GM19455 (cell line): ENCODE data around the gene AXIN1.
A peak's percentile ranks its signal among the peaks of the same experiment; 100 is the strongest.
"Not testable (repeated sequence)": the region's sequence is repeated elsewhere in the genome, so short reads cannot be mapped to it uniquely, and the experiment has no call there.

Experiments used
- ATAC-seq: cut with Tn5 transposase; IDR thresholded peaks from one replicate; pipeline ENCODE4 v1.9.1; 2021; ENCODE audit not compliant: unreplicated experiment

Gene AXIN1

GRCh38 chr16:354291-354881 lies 1.9 kb upstream of the AXIN1 start:
- no peak for ATAC-seq

DNA sequence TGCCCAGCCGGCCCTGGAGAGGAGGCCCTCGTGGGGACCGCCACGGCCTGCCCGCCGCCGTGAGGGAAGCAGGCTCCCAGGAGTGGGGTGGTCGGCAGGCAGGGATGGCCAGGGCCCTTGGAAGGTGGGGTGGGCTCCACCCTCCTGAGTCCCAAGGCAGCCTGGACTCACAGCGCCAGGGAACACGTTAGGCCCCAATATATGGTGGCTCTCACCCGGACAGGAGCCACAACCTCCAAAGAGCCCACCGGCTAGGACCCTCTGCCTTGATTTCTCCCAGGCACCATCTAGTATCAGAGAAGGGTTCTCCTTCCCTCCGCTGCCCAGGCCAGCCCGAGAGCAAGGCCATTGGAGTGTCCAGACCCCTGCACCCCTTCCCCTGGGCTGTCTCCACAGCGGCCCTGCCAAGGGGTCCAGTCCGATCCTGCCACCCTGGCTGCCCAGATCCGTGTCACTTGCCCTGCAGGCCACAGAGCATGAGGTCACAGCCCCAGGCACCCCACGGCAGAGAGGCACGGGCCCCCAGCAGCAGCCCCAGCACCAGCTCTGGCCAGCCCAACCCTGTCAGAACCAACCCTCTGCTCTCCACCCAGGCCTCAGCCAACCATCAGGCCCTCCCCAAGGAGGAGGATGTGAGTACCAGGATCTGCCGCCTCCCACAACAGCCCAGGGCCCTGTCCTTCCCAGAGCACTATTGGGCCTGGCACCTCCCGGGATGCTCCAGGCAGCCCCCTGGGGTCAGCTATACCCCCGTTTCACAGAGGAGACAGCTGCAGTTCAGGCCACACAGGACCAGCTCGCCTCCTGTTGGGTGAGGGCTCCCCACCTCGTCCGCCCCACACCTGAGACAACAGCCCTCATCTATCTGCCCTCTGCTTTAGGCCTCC lies 1.1 kb upstream of the AXIN1 start:
- ATAC-seq: peak; percentile 8

DNA sequence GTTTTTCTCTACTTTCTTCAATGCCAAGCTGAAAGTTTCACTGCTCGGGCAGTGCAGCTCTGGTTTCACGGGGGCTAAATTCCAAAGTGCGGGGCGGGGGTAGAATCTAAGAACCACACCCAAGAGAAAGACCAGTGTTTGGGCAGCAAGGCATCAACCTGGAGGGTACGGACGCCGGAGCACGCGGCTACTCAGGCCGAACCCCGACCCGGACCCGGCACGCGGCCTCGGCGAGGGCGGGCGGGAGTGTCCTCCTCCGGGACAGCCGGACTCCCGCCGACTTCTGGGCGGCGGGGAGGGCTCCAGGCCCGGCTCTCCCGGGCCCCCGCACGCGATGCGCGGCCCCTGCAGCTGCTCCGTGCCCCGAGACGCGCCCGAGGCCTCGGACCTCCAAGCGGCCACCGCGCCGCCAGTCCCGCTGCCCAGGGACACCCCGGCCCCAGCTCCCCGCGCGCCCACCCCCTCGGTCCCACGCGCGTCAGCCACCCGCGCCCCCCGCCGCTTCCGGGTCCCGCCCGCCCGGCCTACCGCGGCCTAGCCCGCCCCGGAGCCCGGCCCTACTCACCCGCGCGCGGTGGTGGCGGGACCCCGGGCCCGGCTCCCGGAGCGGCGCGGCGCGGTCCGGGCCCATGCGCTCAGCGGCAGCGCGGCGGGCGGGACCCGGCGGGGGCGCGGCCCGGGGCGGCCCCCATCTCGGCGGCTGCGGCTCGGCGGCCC lies 561 bp downstream of the AXIN1 start:
- peak; percentile 30 for ATAC-seq

DNA sequence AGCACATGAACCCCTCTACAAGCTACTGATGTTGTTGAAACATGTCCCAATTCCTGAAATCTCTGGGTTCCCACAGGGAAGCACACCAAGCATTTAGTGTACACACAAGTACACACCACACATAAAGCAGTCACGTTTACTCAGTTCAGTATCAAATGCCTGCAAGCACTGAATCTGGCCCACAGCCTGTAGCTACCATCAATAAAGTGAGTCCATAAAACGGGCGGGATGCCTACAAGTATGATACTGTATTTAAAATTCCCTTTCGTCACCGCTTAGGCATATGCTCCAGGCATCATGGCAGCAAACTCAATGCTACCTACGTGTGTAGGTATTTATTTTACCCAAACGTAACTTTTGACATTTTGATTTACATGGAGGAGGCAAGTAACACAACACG lies 2.3 kb downstream of the AXIN1 start:
- ATAC-seq: no peak

- no peak for ATAC-seq
Observed at GRCh38 chr16:349211-349610, 3.3 kb downstream of the AXIN1 start.

DNA sequence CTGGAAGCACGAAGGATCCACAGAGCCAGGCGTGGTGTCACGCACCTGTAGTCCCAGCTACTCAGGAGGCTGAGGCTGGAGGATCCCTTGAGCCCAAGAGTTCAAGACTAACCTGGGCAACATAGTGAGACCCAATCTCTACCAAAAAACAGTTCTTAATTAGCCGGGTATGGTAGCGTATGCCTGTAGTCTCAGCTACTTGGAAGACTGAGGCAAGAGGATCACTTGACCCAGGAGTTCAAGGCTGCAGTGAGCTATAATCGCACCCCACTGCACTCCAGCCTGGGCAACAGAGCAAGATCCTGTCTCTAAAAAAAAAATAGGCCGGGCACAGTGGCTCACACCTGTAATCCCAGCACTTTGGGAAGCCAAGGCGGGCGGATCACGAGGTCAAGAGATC lies 4.0 kb downstream of the AXIN1 start:
- ATAC-seq: not testable (repeated sequence)

- no peak for ATAC-seq
Observed at GRCh38 chr16:347203-347602, 5.3 kb downstream of the AXIN1 start.

- no peak for ATAC-seq
Observed at GRCh38 chr16:346587-346986, 5.9 kb downstream of the AXIN1 start.

DNA sequence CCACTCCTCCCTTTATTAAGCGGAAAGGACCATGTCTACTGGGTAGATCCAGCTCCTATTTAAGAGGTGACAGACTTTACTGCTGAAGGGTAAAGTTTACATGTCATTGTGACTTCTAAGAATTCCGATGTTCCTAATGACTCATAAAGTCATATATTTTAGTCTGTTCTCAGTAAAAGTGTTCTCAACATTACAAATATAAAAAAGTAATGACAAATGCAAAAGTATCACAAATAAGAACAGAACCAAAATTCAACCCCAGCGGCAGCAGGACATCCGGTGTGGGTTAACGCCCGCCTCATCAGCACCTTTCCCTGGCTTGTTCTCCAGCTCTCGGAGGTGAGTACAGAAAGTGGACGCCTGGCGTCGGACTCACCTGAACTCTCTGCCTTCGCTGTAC lies 6.8 kb downstream of the AXIN1 start:
- ATAC-seq: no peak

- no peak for ATAC-seq
Observed at GRCh38 chr16:342455-343213, 9.9 kb downstream of the AXIN1 start.

DNA sequence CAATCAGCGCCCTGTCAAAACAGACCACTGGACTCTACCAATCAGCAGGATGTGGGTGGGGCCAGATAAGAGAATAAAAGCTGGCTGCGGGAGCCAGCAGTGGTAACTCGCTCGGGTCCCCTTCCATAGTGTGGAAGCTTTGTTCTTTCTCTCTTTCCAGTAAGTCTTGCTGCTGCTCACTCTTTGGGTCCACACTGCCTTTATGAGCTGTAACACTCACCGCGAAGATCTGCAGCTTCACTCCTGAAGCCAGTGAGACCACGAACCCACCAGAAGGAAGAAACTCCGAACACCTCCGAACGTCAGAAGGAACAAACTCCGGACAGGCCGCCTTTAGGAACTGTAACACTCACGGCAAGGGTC lies 10.6 kb downstream of the AXIN1 start:
- ATAC-seq: not testable (repeated sequence)

DNA sequence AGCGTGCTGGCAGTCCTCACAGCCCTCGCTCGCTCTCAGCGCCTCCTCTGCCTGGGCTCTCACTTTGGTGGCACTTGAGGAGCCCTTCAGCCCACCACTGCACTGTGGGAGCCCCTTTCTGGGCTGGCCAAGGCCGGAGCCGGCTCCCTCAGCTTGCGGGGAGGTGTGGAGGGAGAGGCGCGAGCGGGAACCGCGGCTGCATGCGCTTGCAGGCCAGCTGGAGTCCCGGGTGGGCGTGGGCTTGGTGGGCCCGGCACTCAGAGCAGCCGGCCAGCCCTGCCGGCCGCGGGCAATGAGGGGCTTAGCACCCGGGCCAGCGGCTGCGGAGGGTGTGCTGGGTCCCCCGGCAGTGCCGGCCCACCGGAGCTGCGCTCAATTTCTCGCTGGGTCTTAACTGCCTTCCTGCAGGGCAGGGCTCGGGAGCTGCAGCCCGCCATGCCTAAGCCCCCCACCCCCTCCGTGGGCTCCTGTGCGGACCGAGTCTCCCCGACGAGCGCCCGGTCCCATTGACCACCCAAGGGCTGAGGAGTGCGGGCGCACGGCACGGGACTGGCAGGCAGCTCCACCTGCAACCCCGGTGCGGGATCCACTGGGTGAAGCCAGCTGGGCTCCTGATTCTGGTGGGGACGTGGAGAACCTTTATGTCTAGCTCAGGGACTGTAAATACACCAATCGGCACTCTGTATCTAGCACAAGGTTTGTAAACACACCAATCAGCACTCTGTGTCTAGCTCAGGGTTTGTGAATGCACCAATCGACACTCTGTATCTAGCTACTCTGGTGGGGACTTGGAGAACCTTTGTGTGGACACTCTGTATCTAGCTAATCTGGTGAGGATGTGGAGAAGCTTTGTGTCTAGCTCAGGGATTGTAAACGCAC lies 11.2 kb downstream of the AXIN1 start:
- ATAC-seq: not testable (repeated sequence)

DNA sequence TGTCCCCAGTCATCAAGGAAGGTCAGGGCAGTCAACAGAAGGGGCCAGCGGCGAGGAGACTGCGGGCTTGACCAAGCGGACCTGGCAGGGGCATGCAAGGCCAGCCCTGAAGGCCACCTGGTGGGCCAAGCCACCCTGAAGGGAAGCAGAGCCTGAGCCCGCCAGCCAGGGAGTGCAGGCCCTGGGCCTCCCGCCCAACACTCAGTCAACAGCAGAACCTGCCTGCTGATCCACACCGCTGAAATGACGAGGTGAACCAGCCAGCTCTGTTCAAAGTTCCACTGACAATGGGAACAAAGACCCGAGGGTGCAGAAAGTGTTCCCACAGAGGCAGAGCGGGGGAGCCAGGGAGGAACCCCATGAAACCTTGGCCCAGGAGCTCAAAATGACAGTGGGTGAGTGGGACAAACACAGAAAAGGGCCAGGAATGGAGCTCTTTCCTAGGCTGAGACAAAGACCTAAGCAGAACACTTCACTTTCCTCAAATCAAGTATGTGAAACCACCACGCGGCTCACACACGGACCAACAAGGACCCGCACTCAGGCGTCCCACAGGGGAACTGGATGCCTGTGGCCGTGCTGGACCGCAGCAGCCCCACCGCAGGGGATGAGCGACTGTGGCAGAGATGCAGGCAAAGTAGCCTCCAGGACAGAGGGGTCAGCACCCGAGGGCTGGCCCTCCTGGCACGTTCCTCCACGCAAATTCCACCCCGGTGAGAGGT lies 12.0 kb downstream of the AXIN1 start:
- ATAC-seq: no peak

GRCh38 chr16:339680-340079 lies 12.8 kb downstream of the AXIN1 start:
- ATAC-seq: no peak

DNA sequence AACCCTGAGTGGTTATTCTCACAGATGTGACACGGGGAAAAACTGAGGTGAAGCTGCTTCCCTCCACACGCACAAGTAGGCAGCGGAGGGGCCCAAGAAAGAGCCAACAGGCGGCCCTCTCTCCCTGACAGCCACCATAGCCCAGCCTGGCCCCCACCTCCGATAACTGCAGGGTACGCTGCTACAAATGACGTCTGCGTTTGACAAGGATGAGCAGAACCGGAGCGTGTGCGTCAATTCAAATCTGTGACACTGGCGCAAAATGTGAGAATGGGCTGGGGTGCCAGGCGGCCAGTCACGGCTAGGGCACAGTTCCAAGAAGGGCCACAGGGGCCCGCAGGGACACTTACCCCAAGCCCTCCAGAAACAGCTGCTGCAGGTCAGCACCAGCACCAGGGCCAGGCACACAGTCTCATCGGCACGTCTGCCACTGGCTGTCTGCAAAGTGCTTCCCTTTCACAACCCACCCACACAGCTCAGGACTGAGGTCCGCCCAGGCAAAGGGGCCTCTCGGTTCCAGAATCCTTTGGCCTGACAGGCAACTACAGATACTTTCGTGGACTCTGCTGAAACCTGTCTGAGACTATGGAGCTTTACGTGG lies 14.4 kb downstream of the AXIN1 start:
- no peak for ATAC-seq

DNA sequence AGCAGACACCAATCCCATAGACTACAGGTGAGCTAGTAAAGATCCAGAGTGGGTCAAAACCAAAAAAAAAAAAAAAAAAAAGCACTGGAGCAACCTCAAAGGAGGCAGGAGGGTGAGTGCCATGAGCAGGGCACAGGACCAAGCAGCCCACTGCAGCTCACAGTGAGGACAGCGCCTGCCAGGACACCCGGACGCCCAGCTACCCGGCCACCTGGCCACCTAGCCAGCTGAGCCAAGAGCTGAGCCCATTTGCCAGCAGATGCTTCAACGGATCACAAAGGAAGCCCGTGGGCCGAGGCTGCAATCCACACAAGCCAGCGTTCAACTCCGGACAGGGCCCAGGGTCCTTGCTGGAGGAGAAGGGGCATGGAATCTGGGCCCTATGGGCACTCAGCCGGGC lies 15.1 kb downstream of the AXIN1 start:
- ATAC-seq: no peak

- no peak for ATAC-seq
Observed at GRCh38 chr16:336269-336668, 16.3 kb downstream of the AXIN1 start.

GRCh38 chr16:334861-335632 lies 17.5 kb downstream of the AXIN1 start:
- ATAC-seq: not testable (repeated sequence)
